Caco-2 (cell line): ENCODE data around the gene MYO1E. TPM values are rescaled to one million over a fixed set of nuclear protein-coding genes. Genes with fewer than 3 reads are reported as not detected.

ENCODE experiments used
- BruUV-seq: library from RNA; stranded (reverse); fragments of 400-500 nt; replicated peaks from 2 replicates; lab custom pipeline; 2021; lab: Mats Ljungman, UMichigan
- CTCF ChIA-PET: fragments of 300-600 bp; sonication (Branson Sonifier 250); formaldehyde crosslinking; loops from one replicate; lab custom pipeline; 2022; ENCODE audit warnings: antibody characterized with exemption; lab: Charles Lee
- POLR2A ChIA-PET: fragments of 300-600 bp; sonication (Branson Sonifier 250); formaldehyde crosslinking; loops from one replicate; lab custom pipeline; 2022; ENCODE audit warnings: antibody characterized with exemption; lab: Charles Lee
- DNase-seq, 2 experiments: peaks; one replicate each; pipeline versions ENCODE4 v3.0.0 to v3.0.0-alpha.2; 2020 to 2022
- H3K27me3 ChIP-seq: replicated peaks from 2 replicates; pipeline ENCODE4 v1.6.0; 2011; ENCODE audit warnings: low read length; ENCODE audit not compliant: control insufficient read depth, insufficient read depth
- H3K36me3 ChIP-seq: 2 replicates; pipeline ENCODE4 v1.5.1; 2011; ENCODE audit warnings: low read length; ENCODE audit not compliant: control insufficient read depth, insufficient read depth
- H3K4me1 ChIP-seq: fragments of 250-450 bp; sonication (Bioruptor Pico); 2 replicates; pipeline ENCODE4 v1.5.1; 2020; ENCODE audit warnings: mild to moderate bottlenecking
- H3K4me3 ChIP-seq: 2 replicates; pipeline ENCODE4 v1.5.1; 2011; ENCODE audit warnings: low read depth, mild to moderate bottlenecking, control low read depth, low read length
- H3K9me3 ChIP-seq: fragments of 250-450 bp; sonication (Bioruptor Pico); 2 replicates; pipeline ENCODE4 v1.5.1; 2020; ENCODE audit warnings: mild to moderate bottlenecking, moderate library complexity
- H3K27ac Mint-ChIP-seq: one replicate; pipeline ENCODE4 v1.8.0; 2022; ENCODE audit warnings: mixed read lengths; ENCODE audit not compliant: unreplicated experiment
- H3K27me3 Mint-ChIP-seq: one replicate; pipeline ENCODE4 v1.8.0; 2022; ENCODE audit warnings: mixed read lengths; ENCODE audit not compliant: insufficient read depth, unreplicated experiment
- H3K36me3 Mint-ChIP-seq: one replicate; pipeline ENCODE4 v1.8.0; 2022; ENCODE audit warnings: mild to moderate bottlenecking, mixed read lengths; ENCODE audit not compliant: insufficient read depth, unreplicated experiment
- H3K4me1 Mint-ChIP-seq: one replicate; pipeline ENCODE4 v1.8.0; 2022; ENCODE audit warnings: low read depth, mixed read lengths; ENCODE audit not compliant: unreplicated experiment
- H3K4me3 Mint-ChIP-seq: one replicate; pipeline ENCODE4 v1.8.0; 2022; ENCODE audit warnings: mild to moderate bottlenecking, moderate library complexity, mixed read lengths; ENCODE audit not compliant: unreplicated experiment
- H3K9me3 Mint-ChIP-seq: one replicate; pipeline ENCODE4 v1.8.0; 2022; ENCODE audit warnings: mixed read lengths; ENCODE audit not compliant: unreplicated experiment
- CTCF ChIP-seq, 2 experiments: fragments of 200-600 bp in 1 of 2; IDR thresholded peaks; 1 replicate in 1 of 2; 2 replicates in 1 of 2; pipeline versions ENCODE4 v1.5.1 to v1.8.0; 2011 to 2022; ENCODE audit warnings: antibody characterized with exemption in 1 of 2, control low read depth in 1 of 2, inconsistent platforms in 1 of 2, low read depth in 1 of 2, low read length in 1 of 2, mild to moderate bottlenecking in 1 of 2, moderate library complexity in 1 of 2; ENCODE audit not compliant: insufficient read depth in 1 of 2, severe bottlenecking in 1 of 2, unreplicated experiment in 1 of 2
- intact Hi-C: fragments of 100-400 bp; cut with micrococcal nuclease; formaldehyde crosslinking; loops from one replicate; pipeline ENCODE4 v1.10.0; 2022; ENCODE audit not compliant: unreplicated experiment
- total RNA-seq: library from RNA; stranded (reverse); gene quantifications from 2 replicates; pipeline ENCODE4 v1.2.3, GENCODE V29; 2022

The MYO1E gene
- total RNA-seq, 1 experiment from 2014 or later: 187 TPM

- Mint-ChIP-seq H3K36me3 (peaks cover 33% of the 10 kb centered on the region), H3K4me1 (peaks cover 7% of the 10 kb centered on the region), H3K4me3 (no peak overlapping the region), H3K27ac (no peak overlapping the region), H3K27me3 (no peaks in the 10 kb centered on the region), H3K9me3 (no peaks in the 10 kb centered on the region)
- no peak for DNase-seq
- POLR2A ChIA-PET: no interaction called here
- Histone ChIP-seq H3K36me3 (peaks cover 1% of the 10 kb centered on the region; the same call in 1 of the 2 replicates), H3K4me1 (peaks cover 6% of the 10 kb centered on the region), H3K4me3 (no peak overlapping the region), H3K9me3 (no peaks in the 10 kb centered on the region), H3K27me3 (no peaks in the 10 kb centered on the region)
- intact Hi-C loops: no loop called here
- TF ChIP-seq CTCF (IDR thresholded peaks at IDR 0.05; ENCODE audit: insufficient read depth in 1 of 2, low read depth in 1 of 2, low read length in 1 of 2, severe bottlenecking in 1 of 2, unreplicated experiment in 1 of 2): no peak
- CTCF ChIA-PET: no interaction called here
- no TSS peak for BruUV-seq
Observed at GRCh38 chr15:59242649-59243048, 130.0 kb downstream of the MYO1E start.

- no TSS peak for BruUV-seq
- Histone ChIP-seq H3K9me3 (no peaks in the 10 kb centered on the region), H3K4me3 (no peak overlapping the region), H3K36me3 (peaks cover 1% of the 10 kb centered on the region; the same call in 1 of the 2 replicates), H3K4me1 (peaks cover 12% of the 10 kb centered on the region; the same call in 1 of the 2 replicates), H3K27me3 (no peaks in the 10 kb centered on the region)
- Mint-ChIP-seq H3K36me3 (peaks cover 46% of the 10 kb centered on the region), H3K27ac (peak overlapping the region; percentile 53), H3K27me3 (no peaks in the 10 kb centered on the region), H3K4me3 (no peak overlapping the region), H3K9me3 (no peaks in the 10 kb centered on the region), H3K4me1 (peaks cover 17% of the 10 kb centered on the region)
- DNase-seq: no peak
- intact Hi-C loops: no loop called here
- no peak for TF ChIP-seq CTCF (IDR thresholded peaks at IDR 0.05; ENCODE audit: insufficient read depth in 1 of 2, low read depth in 1 of 2, low read length in 1 of 2, severe bottlenecking in 1 of 2, unreplicated experiment in 1 of 2)
- ChIA-PET POLR2A (no interaction called here), CTCF (no interaction called here)
Observed at GRCh38 chr15:59240036-59240435, 132.6 kb downstream of the MYO1E start.

GRCh38 chr15:59237924-59238331, 134.7 kb downstream of the MYO1E start:
- POLR2A ChIA-PET: no interaction called here
- Histone ChIP-seq H3K4me1 (peaks cover 7% of the 10 kb centered on the region; the same call in 1 of the 2 replicates), H3K4me3 (no peak overlapping the region), H3K27me3 (no peaks in the 10 kb centered on the region), H3K36me3 (peaks cover 1% of the 10 kb centered on the region; the same call in 1 of the 2 replicates), H3K9me3 (no peaks in the 10 kb centered on the region)
- intact Hi-C loops: no loop called here
- Mint-ChIP-seq H3K4me3 (no peak overlapping the region), H3K9me3 (no peaks in the 10 kb centered on the region), H3K27ac (no peak overlapping the region), H3K36me3 (peaks cover 46% of the 10 kb centered on the region), H3K27me3 (no peaks in the 10 kb centered on the region), H3K4me1 (peaks cover 17% of the 10 kb centered on the region)
- TF ChIP-seq CTCF (IDR thresholded peaks at IDR 0.05; ENCODE audit: insufficient read depth in 1 of 2, low read depth in 1 of 2, low read length in 1 of 2, severe bottlenecking in 1 of 2, unreplicated experiment in 1 of 2): no peak
- no TSS peak for BruUV-seq
- DNase-seq: no peak
- CTCF ChIA-PET: no interaction called here
